OCI-LY3 (cell line): Measurements from ENCODE around the gene ANKRD65.
"Not testable (repeated sequence)": the region's sequence is repeated elsewhere in the genome, so short reads cannot be mapped to it uniquely, and the experiment has no call there.

Source experiments
- EZH2phosphoT487 ChIP-seq: fragments of 200-600 bp; shearing (Covaris generic); IDR thresholded peaks from 2 replicates; pipeline ENCODE4 v1.6.1; 2018; ENCODE audit warnings: antibody characterized with exemption, mixed run types, low read depth
- TF ChIP-seq, protein P1 (sequence below): fragments of 200-600, 300-600 bp; sonication (generic); IDR thresholded peaks from 2 replicates; pipeline ENCODE4 v1.5.1; 2014; ENCODE audit warnings: antibody characterized with exemption, low read length, low read depth

DNA sequence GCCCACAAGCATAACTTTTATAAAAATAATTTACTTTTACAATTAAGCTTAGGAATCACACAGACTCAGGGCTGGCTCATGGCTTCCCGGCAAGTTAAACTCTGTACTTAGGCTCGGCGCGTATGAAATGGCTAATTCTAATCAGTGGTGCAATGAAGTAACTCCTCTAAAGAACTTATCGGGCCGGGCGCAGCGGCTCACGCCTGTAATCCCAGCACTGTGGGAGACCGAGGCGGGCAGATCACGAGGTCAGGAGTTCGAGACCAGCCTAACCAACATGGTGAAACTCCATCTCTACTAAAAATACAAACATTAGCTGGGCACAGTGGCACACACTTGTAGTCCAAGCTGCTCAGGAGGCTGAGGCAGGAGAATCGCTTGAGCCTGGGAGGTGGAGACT, 51.0 kb downstream of the ANKRD65 start:
- TF ChIP-seq, protein P1, sequence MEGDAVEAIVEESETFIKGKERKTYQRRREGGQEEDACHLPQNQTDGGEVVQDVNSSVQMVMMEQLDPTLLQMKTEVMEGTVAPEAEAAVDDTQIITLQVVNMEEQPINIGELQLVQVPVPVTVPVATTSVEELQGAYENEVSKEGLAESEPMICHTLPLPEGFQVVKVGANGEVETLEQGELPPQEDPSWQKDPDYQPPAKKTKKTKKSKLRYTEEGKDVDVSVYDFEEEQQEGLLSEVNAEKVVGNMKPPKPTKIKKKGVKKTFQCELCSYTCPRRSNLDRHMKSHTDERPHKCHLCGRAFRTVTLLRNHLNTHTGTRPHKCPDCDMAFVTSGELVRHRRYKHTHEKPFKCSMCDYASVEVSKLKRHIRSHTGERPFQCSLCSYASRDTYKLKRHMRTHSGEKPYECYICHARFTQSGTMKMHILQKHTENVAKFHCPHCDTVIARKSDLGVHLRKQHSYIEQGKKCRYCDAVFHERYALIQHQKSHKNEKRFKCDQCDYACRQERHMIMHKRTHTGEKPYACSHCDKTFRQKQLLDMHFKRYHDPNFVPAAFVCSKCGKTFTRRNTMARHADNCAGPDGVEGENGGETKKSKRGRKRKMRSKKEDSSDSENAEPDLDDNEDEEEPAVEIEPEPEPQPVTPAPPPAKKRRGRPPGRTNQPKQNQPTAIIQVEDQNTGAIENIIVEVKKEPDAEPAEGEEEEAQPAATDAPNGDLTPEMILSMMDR = not testable (repeated sequence)
- not testable (repeated sequence) for TF ChIP-seq EZH2phosphoT487
